ENCODE data around the gene SPHK1.

GRCh38 chr17:76407509-76407908 is 23.1 kb downstream of the SPHK1 start:
- TF ChIP-seq EZH2 (IDR thresholded peaks at IDR 0.05; ENCODE audit: insufficient read depth, poor library complexity, severe bottlenecking) (no peak), EZH2phosphoT487 (IDR thresholded peaks at IDR 0.05; ENCODE audit: insufficient read depth, low read depth) (no peak)
